ENCODE results near the gene NAA38. TPM values are rescaled to one million over a fixed set of nuclear protein-coding genes. Genes with fewer than 3 reads are reported as not detected.
A peak's percentile ranks its signal among the peaks of the same experiment; 100 is the strongest.

The NAA38 gene
- total and polyA plus RNA-seq, 2 donors from 2014 or later, result 69.6 to 246 TPM

DNA sequence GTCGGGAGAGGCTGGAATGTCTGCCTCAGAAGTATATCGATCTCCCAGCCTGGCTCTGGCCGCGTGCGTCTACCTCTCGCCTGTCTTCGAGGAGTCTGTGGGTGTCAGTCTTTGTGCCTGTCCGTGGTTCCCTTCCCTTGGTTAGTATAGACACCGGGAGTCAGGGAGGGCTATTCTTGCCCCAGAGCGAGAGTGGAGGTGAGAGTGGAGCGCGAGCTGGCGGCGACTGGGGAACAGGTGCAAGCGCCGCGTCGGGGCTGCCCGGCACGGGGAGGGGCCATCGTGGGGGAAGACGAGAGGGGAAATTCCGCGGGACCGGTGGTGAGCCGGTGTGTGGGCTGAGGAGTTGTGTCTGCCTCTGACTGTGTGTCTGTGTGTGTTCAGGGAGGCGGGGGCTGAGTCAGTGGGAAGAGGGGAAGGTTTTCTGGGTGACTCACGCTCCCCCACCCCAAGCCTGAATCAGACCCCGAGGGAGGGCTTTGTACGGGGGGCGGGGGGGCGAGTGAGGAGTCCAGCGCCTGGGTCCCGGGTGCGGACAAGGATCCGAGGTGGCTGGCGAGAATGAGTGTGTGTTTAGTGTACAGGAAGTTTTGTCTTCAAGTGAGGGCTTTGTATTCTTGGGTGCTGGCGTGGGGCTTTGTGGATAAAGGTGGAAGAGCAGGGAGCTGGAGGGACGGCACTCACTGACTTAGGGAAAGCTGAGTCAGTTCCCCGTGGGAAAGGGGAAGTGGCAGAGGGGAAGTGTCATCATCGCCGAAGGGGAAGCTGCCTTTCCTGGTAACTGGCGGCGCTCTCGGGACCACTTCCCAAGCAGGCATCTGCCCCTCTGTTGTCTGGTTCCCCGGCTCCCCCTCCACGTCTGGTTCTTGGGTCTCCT, 14.7 kb downstream of the NAA38 start:
- peaks cover 7 to 36% (median 17%) of the 10 kb centered on the region in 3 donors for H3K4me1 ChIP-seq (ENCODE audit: control insufficient read depth in 2 of 3, insufficient read depth in 2 of 3, low read depth in 1 of 3, low read length in 3 of 3)
- H3K27me3 ChIP-seq (ENCODE audit: control insufficient read depth, insufficient read depth, low read length), result no peaks in the 10 kb centered on the region
- TF ChIP-seq, protein P1, sequence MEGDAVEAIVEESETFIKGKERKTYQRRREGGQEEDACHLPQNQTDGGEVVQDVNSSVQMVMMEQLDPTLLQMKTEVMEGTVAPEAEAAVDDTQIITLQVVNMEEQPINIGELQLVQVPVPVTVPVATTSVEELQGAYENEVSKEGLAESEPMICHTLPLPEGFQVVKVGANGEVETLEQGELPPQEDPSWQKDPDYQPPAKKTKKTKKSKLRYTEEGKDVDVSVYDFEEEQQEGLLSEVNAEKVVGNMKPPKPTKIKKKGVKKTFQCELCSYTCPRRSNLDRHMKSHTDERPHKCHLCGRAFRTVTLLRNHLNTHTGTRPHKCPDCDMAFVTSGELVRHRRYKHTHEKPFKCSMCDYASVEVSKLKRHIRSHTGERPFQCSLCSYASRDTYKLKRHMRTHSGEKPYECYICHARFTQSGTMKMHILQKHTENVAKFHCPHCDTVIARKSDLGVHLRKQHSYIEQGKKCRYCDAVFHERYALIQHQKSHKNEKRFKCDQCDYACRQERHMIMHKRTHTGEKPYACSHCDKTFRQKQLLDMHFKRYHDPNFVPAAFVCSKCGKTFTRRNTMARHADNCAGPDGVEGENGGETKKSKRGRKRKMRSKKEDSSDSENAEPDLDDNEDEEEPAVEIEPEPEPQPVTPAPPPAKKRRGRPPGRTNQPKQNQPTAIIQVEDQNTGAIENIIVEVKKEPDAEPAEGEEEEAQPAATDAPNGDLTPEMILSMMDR (IDR thresholded peaks at IDR 0.05; ENCODE audit: borderline replicate concordance, extremely low read depth, insufficient read depth), result no peak
- H3K36me3 ChIP-seq (ENCODE audit: control insufficient read depth in 2 of 3, insufficient read depth in 3 of 3, low read length in 3 of 3), result peaks cover 0 to 12% (median 3%) of the 10 kb centered on the region in 3 donors
- FAIRE-seq, result no peak
- peak overlapping the region; percentile 75 to 94 (median 82) for H3K4me3 ChIP-seq (ENCODE audit: low read length in 3 of 3)
- H3K9ac ChIP-seq (ENCODE audit: low read length in 3 of 3), result peak overlapping the region; percentile 69 to 99 (median 71)
- intact Hi-C loops (cut with DNase I), result no loop called here
- no peaks in the 10 kb centered on the region for H3K9me3 ChIP-seq (ENCODE audit: control insufficient read depth in 2 of 3, insufficient read depth in 1 of 3, low read length in 3 of 3)
- DNase-seq, result peak in 3 of 5 donors; percentile 47 to 93 (median 79)
- peak overlapping the region; percentile 97 to 99 for H3K27ac ChIP-seq (ENCODE audit: low read depth in 2 of 2, low read length in 2 of 2)

DNA sequence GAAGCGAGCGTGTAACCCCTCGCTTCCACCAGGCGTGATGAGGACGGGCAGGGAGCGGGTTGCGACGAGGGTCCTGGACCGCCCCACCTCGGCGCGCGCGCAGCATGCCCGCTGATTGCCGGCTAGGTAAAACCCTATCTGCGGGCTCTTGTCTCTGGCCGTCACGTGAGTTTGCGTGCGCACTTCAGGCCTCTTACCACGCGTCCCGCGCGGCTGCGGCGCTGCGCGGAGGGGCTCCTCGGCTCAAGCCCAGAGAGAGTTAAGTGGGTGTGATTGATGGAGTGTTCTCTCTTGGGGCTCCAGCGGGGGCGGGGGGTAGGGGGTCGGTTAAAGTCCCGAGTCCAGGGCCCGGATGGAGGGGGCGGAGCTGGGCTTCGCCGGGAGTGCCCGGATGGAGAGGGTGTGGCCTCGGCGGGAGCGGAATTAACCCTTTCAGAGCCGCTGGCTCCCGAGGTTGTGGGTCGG, 15.4 kb downstream of the NAA38 start:
- Histone ChIP-seq H3K4me3 (ENCODE audit: low read length in 3 of 3) (peak overlapping the region; percentile 75 to 94 (median 82)), H3K9ac (ENCODE audit: low read length in 3 of 3) (peak overlapping the region; percentile 69 to 99 (median 71)), H3K9me3 (ENCODE audit: control insufficient read depth in 2 of 3, insufficient read depth in 1 of 3, low read length in 3 of 3) (no peaks in the 10 kb centered on the region), H3K27me3 (ENCODE audit: control insufficient read depth, insufficient read depth, low read length) (no peaks in the 10 kb centered on the region), H3K27ac (ENCODE audit: low read depth in 2 of 2, low read length in 2 of 2) (peak overlapping the region; percentile 97 to 99), H3K4me1 (ENCODE audit: control insufficient read depth in 2 of 3, insufficient read depth in 2 of 3, low read depth in 1 of 3, low read length in 3 of 3) (peaks cover 7 to 43% (median 20%) of the 10 kb centered on the region in 3 donors), H3K36me3 (ENCODE audit: control insufficient read depth in 2 of 3, insufficient read depth in 3 of 3, low read length in 3 of 3) (peaks cover 0 to 12% (median 3%) of the 10 kb centered on the region in 3 donors)
- TF ChIP-seq, protein P1 (IDR thresholded peaks at IDR 0.05; ENCODE audit: borderline replicate concordance, extremely low read depth, insufficient read depth), result no peak
- intact Hi-C loops (cut with DNase I), result no loop called here
- FAIRE-seq, result no peak
- DNase-seq, result peak; percentile 96 to 98 (median 97)

DNA sequence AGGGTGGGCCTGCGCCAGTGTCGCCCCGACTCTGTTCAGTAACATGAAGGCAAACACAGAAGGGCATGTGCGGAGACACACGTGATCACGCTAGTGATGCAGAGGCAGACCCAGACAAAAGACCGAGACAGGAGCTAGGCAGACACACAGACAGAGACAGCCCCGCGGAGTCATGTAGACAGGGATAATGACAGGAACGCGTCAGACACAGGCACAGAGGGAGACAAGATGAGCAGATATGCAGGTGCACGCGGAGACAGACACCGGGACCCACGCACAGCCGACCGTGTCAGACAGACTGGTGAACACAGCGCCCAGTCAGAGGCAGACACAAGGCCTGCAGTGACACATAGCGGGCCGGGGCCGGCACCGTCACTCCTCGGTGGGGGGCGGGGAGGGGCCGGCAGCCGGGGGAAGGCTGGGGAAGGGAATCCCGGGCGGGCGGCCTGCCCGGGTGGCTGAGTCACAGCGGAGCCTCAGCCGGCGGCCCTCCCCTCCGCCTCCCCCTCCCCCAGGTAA, 15.9 kb downstream of the NAA38 start:
- FAIRE-seq (no peak), DNase-seq (peak in 2 of 5 donors; percentile 86 to 97)
- peak overlapping the region; percentile 69 to 99 (median 74) for H3K9ac ChIP-seq (ENCODE audit: low read length in 3 of 3)
- peak overlapping the region; percentile 75 to 94 (median 82) for H3K4me3 ChIP-seq (ENCODE audit: low read length in 3 of 3)
- H3K27ac ChIP-seq (ENCODE audit: low read depth in 2 of 2, low read length in 2 of 2), result peak overlapping the region; percentile 97 to 99
- TF ChIP-seq, protein P1 (IDR thresholded peaks at IDR 0.05; ENCODE audit: borderline replicate concordance, extremely low read depth, insufficient read depth), result peak; percentile 5
- H3K9me3 ChIP-seq (ENCODE audit: control insufficient read depth in 2 of 3, insufficient read depth in 1 of 3, low read length in 3 of 3), result no peaks in the 10 kb centered on the region
- peaks cover 0 to 8% (median 1%) of the 10 kb centered on the region in 3 donors for H3K36me3 ChIP-seq (ENCODE audit: control insufficient read depth in 2 of 3, insufficient read depth in 3 of 3, low read length in 3 of 3)
- intact Hi-C loops (cut with DNase I), result no loop called here
- no peaks in the 10 kb centered on the region for H3K27me3 ChIP-seq (ENCODE audit: control insufficient read depth, insufficient read depth, low read length)
- peaks cover 7 to 45% (median 21%) of the 10 kb centered on the region in 3 donors for H3K4me1 ChIP-seq (ENCODE audit: control insufficient read depth in 2 of 3, insufficient read depth in 2 of 3, low read depth in 1 of 3, low read length in 3 of 3)

Data from kidney (tissue), 14 donors.